Measurements from ENCODE around the gene SCART1. TPM values are rescaled to one million over a fixed set of nuclear protein-coding genes. Genes with fewer than 3 reads are reported as not detected.
"Not testable (repeated sequence)": the region's sequence is repeated elsewhere in the genome, so short reads cannot be mapped to it uniquely, and the experiment has no call there.

The SCART1 gene
- total and polyA plus RNA-seq, 4 donors, result 0.33 to 4.8 (median 2.0) TPM

GRCh38 chr10:133515471-133515870 lies 61.7 kb downstream of the SCART1 start:
- no peak overlapping the region for H3K9ac ChIP-seq (ENCODE audit: insufficient read depth in 1 of 2, low read length in 2 of 2)
- no peak overlapping the region for H3K4me3 ChIP-seq
- H3K9me3 ChIP-seq (ENCODE audit: control insufficient read depth in 4 of 4, insufficient read depth in 3 of 4, low read length in 3 of 4), result no peaks in the 10 kb centered on the region
- no peak for TF ChIP-seq CTCF (IDR thresholded peaks at IDR 0.05; ENCODE audit: control extremely low read depth, extremely low read depth)
- peaks cover 0 to 3% (median 2%) of the 10 kb centered on the region in 3 donors for H3K27me3 ChIP-seq (ENCODE audit: control insufficient read depth in 3 of 3, insufficient read depth in 3 of 3, low read length in 2 of 3)
- no peak overlapping the region for H3K27ac ChIP-seq (ENCODE audit: low read depth in 1 of 2, low read length in 1 of 2)
- 74 to 76% methylated on average over 4 of the region's 4 CpGs for WGBS, 2 donors
- no peak for DNase-seq
- H3K4me1 ChIP-seq (ENCODE audit: control insufficient read depth in 5 of 5, insufficient read depth in 5 of 5, low read length in 5 of 5), result no peaks in the 10 kb centered on the region
- peaks cover 0 to 1% (median 0%) of the 10 kb centered on the region in 4 donors for H3K36me3 ChIP-seq (ENCODE audit: control insufficient read depth in 4 of 4, insufficient read depth in 4 of 4, low read length in 4 of 4)
- ATAC-seq (ENCODE audit: insufficient read depth, low FRiP score), result no peak

GRCh38 chr10:133516057-133516456 lies 62.3 kb downstream of the SCART1 start:
- 58 to 62% methylated on average over 4 of the region's 4 CpGs for WGBS, 2 donors
- H3K27ac ChIP-seq (ENCODE audit: low read depth in 1 of 2, low read length in 1 of 2), result no peak overlapping the region
- DNase-seq (peak in 2 of 3 donors; percentile 5 to 13), ATAC-seq (ENCODE audit: insufficient read depth, low FRiP score) (no peak)
- H3K27me3 ChIP-seq (ENCODE audit: control insufficient read depth in 3 of 3, insufficient read depth in 3 of 3, low read length in 2 of 3), result peaks cover 0 to 5% (median 3%) of the 10 kb centered on the region in 3 donors
- H3K4me1 ChIP-seq (ENCODE audit: control insufficient read depth in 5 of 5, insufficient read depth in 5 of 5, low read length in 5 of 5), result no peaks in the 10 kb centered on the region
- no peak for TF ChIP-seq CTCF (IDR thresholded peaks at IDR 0.05; ENCODE audit: control extremely low read depth, extremely low read depth)
- peaks cover 0 to 1% (median 0%) of the 10 kb centered on the region in 4 donors for H3K36me3 ChIP-seq (ENCODE audit: control insufficient read depth in 4 of 4, insufficient read depth in 4 of 4, low read length in 4 of 4)
- peaks cover 0 to 3% (median 0%) of the 10 kb centered on the region in 4 donors for H3K9me3 ChIP-seq (ENCODE audit: control insufficient read depth in 4 of 4, insufficient read depth in 3 of 4, low read length in 3 of 4)
- H3K9ac ChIP-seq (ENCODE audit: insufficient read depth in 1 of 2, low read length in 2 of 2), result no peak overlapping the region
- H3K4me3 ChIP-seq, result no peak overlapping the region

- WGBS, 2 donors, result 78% methylated on average over 5 of the region's 5 CpGs
- H3K9ac ChIP-seq (ENCODE audit: insufficient read depth in 1 of 2, low read length in 2 of 2); ATAC-seq (ENCODE audit: insufficient read depth, low FRiP score); H3K27me3 ChIP-seq (ENCODE audit: control insufficient read depth in 3 of 3, insufficient read depth in 3 of 3, low read length in 2 of 3); H3K36me3 ChIP-seq (ENCODE audit: control insufficient read depth in 4 of 4, insufficient read depth in 4 of 4, low read length in 4 of 4); H3K27ac ChIP-seq (ENCODE audit: low read depth in 1 of 2, low read length in 1 of 2); DNase-seq; H3K9me3 ChIP-seq (ENCODE audit: control insufficient read depth in 4 of 4, insufficient read depth in 3 of 4, low read length in 3 of 4); H3K4me1 ChIP-seq (ENCODE audit: control insufficient read depth in 5 of 5, insufficient read depth in 5 of 5, low read length in 5 of 5); H3K4me3 ChIP-seq: not testable (repeated sequence)
These were observed 64.8 kb downstream of the SCART1 start for GRCh38 chr10:133518517-133518916.

Other genes with a start within 250 kb of the SCART1 start
- gene UTF1, start 223.7 kb upstream of the SCART1 start, total RNA-seq, result under 1 TPM in 1 of 2 donors, not detected in 1; 0.52 TPM
- gene UTF1, start 223.7 kb upstream of the SCART1 start, polyA plus RNA-seq, result under 1 TPM in 1 of 2 donors, not detected in 1; 0.06 TPM
- gene VENTX, start 216.1 kb upstream of the SCART1 start, total RNA-seq, result 1 to 10 TPM in 1 of 2 donors, under 1 TPM in 1; 0.46 to 3.3 TPM
- gene VENTX, start 216.1 kb upstream of the SCART1 start, polyA plus RNA-seq, result 1 to 10 TPM; 1.4 to 4.0 TPM
- 10 to 100 TPM; 21.7 to 33.0 TPM for gene ADAM8, start 177.1 kb upstream of the SCART1 start, total RNA-seq
- 10 to 100 TPM in 1 of 2 donors, 1 to 10 TPM in 1; 4.4 to 79.2 TPM for gene ADAM8, start 177.1 kb upstream of the SCART1 start, polyA plus RNA-seq
- gene TUBGCP2, start 145.1 kb upstream of the SCART1 start, total RNA-seq, result 10 to 100 TPM; 41.7 to 65.9 TPM
- gene TUBGCP2, start 145.1 kb upstream of the SCART1 start, polyA plus RNA-seq, result 10 to 100 TPM; 39.2 to 66.2 TPM
- 10 to 100 TPM; 18.6 to 53.5 TPM for gene ZNF511, start 145.0 kb upstream of the SCART1 start, total RNA-seq
- 10 to 100 TPM; 33.8 to 79.9 TPM for gene ZNF511, start 145.0 kb upstream of the SCART1 start, polyA plus RNA-seq
- gene CALY, start 117.0 kb upstream of the SCART1 start, total RNA-seq, result not detected
- not detected for gene CALY, start 117.0 kb upstream of the SCART1 start, polyA plus RNA-seq
- under 1 TPM in 1 of 2 donors, not detected in 1; 0.25 TPM for gene PRAP1, start 106.6 kb upstream of the SCART1 start, total RNA-seq
- not detected for gene PRAP1, start 106.6 kb upstream of the SCART1 start, polyA plus RNA-seq
- gene FUOM, start 95.9 kb upstream of the SCART1 start, total RNA-seq, result 10 to 100 TPM in 1 of 2 donors, 1 to 10 TPM in 1; 8.4 to 32.5 TPM
- 10 to 100 TPM; 35.8 to 41.4 TPM for gene FUOM, start 95.9 kb upstream of the SCART1 start, polyA plus RNA-seq
- gene ECHS1, start 80.6 kb upstream of the SCART1 start, total RNA-seq, result 10 to 100 TPM; 44.5 to 82.4 TPM
- gene ECHS1, start 80.6 kb upstream of the SCART1 start, polyA plus RNA-seq, result 10 to 100 TPM; 71.1 to 83.9 TPM
- gene PAOX, start 74.7 kb upstream of the SCART1 start, total RNA-seq, result 1 to 10 TPM; 6.9 to 7.0 TPM
- 1 to 10 TPM; 4.4 to 6.3 TPM for gene PAOX, start 74.7 kb upstream of the SCART1 start, polyA plus RNA-seq
- 10 to 100 TPM; 36.4 to 51.8 TPM for gene MTG1, start 59.8 kb upstream of the SCART1 start, total RNA-seq
- gene MTG1, start 59.8 kb upstream of the SCART1 start, polyA plus RNA-seq, result 10 to 100 TPM; 44.4 to 44.7 TPM
- gene SPRN, start 29.3 kb upstream of the SCART1 start, total RNA-seq, result under 1 TPM; 0.15 to 0.34 TPM
- under 1 TPM; 0.11 to 0.16 TPM for gene SPRN, start 29.3 kb upstream of the SCART1 start, polyA plus RNA-seq
- 1 to 10 TPM; 1.1 to 1.9 TPM for gene CYP2E1, start 73.4 kb downstream of the SCART1 start, total RNA-seq
- gene CYP2E1, start 73.4 kb downstream of the SCART1 start, polyA plus RNA-seq, result 1 to 10 TPM in 1 of 2 donors, under 1 TPM in 1; 0.26 to 1.2 TPM
- under 1 TPM in 1 of 2 donors, not detected in 1; 0.86 TPM for gene SYCE1, start 111.6 kb downstream of the SCART1 start, total RNA-seq
- gene SYCE1, start 111.6 kb downstream of the SCART1 start, polyA plus RNA-seq, result under 1 TPM; 0.08 to 0.87 TPM
- not detected for gene FRG2B, start 172.8 kb downstream of the SCART1 start, total RNA-seq
- gene FRG2B, start 172.8 kb downstream of the SCART1 start, polyA plus RNA-seq, result not detected